ENCODE data around the gene PTPN21.

The PTPN21 gene

DNA sequence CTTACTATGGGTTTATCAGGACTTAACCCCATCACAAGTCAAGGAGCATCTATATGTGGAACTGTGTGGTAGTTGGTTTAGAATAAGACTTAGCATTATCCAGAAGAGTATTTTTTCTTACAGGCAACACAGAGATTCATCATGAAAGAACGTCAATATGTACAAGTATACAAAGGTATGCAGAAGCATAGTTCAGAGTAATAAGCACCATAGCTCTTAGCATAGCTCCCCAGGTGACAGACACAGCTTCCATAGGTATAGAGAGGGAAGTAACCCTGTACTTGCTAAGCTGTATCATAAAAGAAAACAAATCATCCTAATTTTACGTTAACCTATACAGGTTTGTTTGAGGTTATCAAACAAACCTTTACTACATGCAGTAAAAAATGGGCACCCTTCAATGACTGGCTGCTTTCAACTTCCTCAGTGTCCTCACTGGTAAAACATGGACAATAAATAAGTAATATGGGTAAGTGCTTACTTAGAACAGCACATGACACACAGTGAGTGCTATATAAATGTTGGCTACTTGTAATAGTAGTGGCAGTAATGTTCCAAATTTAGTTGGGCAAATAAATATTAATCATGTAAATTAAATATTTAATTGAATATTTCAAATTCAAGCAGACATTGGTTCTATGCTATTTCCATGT is 50.9 kb downstream of the PTPN21 start:
- DNase-seq, result no peak

DNA sequence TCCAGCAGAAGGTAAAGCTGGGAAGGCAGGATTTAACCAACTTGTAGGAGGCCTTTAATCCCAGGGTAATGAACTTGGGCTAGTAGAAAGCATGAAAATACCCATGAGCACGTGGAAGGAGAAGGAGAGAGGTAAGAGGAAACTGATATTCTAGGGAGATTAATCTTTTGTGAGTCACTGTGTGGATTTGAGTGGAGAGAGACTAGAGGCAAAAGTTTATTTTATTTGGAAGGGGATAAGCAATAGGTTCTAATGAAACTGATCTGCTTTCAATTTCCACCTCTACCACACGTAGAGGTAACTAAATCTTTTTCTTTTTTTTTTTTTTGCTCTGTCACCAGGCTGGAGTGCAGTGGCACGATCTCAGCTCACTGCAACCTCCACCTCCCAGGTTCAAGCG is 52.1 kb downstream of the PTPN21 start:
- no peak for DNase-seq

GRCh38 chr14:88500611-88501010 is 54.2 kb downstream of the PTPN21 start:
- no peak for DNase-seq

GRCh38 chr14:88499225-88499624 is 55.6 kb downstream of the PTPN21 start:
- no peak for DNase-seq

- no peak for DNase-seq
Observed at GRCh38 chr14:88496414-88496813, 58.4 kb downstream of the PTPN21 start.

DNA sequence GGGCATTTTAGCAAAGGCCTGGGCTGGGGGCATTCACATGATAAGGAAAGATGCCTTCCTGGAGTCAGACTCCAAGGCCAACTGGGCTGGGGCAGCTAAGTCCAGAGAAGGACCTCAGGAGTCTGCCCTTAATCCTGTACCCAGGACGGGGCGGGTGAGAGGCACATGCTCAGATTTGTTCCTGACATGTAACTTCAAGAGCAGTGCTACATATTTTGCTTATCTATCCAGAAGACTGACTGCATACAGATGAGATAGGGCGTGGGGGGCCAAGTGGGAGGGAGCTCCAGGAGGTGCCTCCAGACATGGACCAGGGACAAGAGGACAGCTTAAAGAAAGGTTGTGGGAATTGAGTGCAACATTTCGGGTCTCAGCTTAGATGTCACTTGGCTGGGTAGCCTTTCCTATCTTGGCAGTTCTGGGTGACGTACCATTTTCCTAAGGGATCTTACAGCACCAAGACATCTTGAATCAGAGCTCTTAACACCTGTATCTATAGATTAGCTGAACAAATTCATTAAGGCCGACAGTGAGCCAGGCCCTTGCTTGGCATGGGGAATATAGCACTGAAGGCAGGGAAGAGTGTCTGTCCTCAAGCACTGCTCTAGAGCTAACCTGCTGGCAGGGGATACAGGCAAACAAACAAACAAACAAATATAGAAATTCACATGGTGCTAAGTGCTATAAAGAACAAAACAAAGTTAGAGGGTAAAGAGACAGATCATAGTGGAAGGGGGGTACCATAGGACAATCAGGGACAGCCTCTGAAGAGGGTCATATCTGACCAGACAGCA is 61.2 kb downstream of the PTPN21 start:
- DNase-seq, result no peak

DNA sequence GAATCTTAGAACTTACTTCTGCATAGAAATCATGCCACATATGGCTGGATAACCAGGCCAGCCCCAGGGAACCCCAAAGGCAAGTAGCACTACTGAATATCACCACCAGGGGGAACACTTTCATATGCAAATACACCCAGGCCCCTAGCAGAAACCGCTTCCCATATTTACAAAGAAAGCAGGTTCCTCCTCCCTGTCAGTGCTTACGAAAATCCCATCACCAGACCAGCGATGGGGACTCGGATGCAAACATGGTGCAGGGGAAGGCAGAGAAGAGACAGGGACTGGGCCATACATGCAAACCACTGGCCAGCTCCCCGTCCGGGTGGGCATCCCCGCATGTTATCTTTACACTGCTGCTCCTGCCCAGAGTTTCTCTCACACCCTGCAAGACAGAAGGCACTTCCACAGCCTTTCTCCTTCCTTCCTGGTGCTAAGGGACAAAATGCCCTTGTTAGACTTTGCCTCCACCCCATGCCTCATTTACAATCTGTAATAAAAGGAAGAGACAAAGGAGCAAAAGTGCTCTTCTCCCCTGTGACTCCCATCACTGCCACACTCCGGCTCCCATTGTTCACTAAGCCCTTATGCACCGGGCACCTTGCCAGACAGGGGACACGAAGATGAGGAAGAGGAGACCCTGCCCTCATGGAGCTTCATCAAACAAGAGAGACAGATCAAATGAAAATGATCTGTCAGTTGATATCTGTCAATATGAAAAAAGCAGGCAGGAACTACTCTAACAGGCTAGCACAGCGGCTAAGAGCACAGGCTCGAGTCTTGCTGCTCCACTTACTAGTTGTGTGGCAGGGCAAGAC is 62.3 kb downstream of the PTPN21 start:
- peak; percentile 76 for DNase-seq

GRCh38 chr14:88490168-88490567 is 64.6 kb downstream of the PTPN21 start:
- DNase-seq, result no peak

- no peak for DNase-seq
Observed at GRCh38 chr14:88488897-88489296, 65.9 kb downstream of the PTPN21 start.

DNA sequence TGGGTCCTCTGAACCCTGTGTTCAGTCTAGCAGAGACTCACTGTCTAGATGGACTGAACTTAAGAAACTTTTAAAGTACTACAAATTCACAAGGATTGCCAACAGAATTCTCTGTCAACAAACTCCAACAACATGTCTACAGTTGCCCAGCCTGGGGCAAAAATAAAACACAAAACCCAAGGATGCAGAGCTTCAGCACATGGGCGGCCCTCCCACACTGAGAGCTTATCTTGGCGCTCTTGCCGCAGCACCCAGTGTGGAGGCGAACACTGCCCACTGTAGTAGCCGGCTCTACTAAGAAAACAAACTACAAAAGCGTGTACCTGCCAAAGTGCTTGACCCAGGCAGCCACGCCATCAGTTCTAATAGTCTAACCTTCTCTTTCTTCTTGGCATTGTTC is 66.7 kb downstream of the PTPN21 start:
- DNase-seq, result no peak

DNA sequence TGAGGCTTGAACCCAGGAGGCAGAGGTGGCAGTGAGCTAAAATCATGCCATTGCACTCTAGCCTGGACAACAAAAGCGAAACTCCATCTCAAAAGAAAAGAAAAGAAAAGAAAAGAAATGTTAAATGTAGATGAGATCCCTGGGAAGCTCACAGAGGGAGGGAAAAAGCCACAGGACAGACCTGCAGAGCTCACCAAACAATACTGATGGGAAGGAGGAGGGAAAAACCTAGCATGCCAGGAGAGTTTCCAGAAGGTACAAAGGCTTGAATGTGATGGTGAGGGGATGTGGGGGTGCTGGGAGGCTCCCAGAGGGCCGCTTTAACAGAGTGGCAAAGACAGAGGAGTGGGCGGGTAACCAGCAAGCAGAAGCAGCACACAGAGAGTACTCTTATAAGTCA is 72.3 kb downstream of the PTPN21 start:
- DNase-seq, result no peak

- no peak for DNase-seq
Observed at GRCh38 chr14:88481794-88482193, 73.0 kb downstream of the PTPN21 start.

DNA sequence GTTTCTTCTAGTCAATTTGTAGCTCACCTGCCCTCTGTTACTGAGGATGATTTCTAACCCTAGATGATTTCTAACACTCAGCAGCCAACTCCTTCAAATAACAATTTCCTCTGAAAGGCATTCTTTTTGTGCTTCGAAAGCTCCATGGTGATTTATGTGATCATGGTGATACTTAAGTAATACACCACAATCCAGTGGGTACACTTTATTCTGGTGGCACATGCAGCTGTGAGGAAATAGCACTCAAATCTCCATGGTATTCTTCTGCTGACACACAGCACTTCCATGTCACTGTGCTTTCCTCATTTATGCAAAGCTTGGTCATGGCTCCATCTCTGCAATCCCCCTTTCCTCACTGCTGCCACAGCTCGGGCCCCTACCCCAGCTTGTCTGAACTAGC is 73.7 kb downstream of the PTPN21 start:
- no peak for DNase-seq

GRCh38 chr14:88479574-88479987 is 75.2 kb downstream of the PTPN21 start:
- no peak for DNase-seq

- no peak for DNase-seq
Observed at GRCh38 chr14:88478931-88479330, 75.9 kb downstream of the PTPN21 start.

- no peak for DNase-seq
Observed at GRCh38 chr14:88477513-88478250, 77.1 kb downstream of the PTPN21 start.

GRCh38 chr14:88476825-88477224 is 78.0 kb downstream of the PTPN21 start:
- no peak for DNase-seq

DNA sequence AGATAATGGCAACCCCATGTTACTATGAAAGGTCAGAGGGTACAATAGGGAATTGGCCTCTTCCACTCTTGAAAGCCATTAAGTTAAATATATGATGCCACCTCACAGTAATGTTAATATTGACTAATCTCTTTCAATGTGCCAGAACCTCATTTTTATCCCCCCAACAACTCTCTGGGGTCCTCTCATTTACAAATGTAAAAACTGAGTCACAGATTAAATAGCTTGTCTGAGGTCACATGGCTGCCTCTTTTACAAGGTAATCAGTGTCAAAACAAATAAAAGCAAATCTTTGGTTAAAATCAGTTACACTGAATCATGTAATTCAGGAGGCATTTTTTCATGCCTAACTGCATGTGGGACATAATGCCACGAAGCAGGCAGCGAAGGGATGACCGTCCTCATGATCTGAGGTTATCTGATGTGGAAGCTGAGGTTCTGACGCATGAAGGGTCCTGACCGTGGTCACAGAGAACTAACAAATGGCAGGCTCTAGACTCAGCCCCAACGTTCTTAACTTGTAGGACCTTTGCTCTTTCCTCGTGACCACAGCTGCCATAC is 78.5 kb downstream of the PTPN21 start:
- DNase-seq, result no peak

- DNase-seq, result no peak
Observed at GRCh38 chr14:88473791-88474190, 81.0 kb downstream of the PTPN21 start.

- no peak for DNase-seq
Observed at GRCh38 chr14:88470542-88471440, 84.0 kb downstream of the PTPN21 start.

GRCh38 chr14:88468406-88468805 is 86.4 kb downstream of the PTPN21 start:
- no peak for DNase-seq

GRCh38 chr14:88463318-88463717 is 91.5 kb downstream of the PTPN21 start:
- DNase-seq, result no peak
